Fibroblast of pulmonary artery (primary cell): ENCODE measurements around the gene R3HDM2.

Experiments
- DNase-seq: peaks from one replicate; pipeline ENCODE4 v3.0.0-alpha.2; 2010; ENCODE audit warnings: low read depth
- H3K4me3 ChIP-seq: replicated peaks from 2 replicates; pipeline ENCODE4 v1.5.1; 2011; ENCODE audit warnings: low read depth, mild to moderate bottlenecking, control low read depth, low read length, moderate library complexity
- CTCF ChIP-seq: IDR thresholded peaks from 2 replicates; pipeline ENCODE4 v1.5.1; 2011; ENCODE audit warnings: mild to moderate bottlenecking, control low read depth, low read length, inconsistent platforms; ENCODE audit errors: missing control alignments

R3HDM2 gene

GRCh38 chr12:57222286-57223190 is 208.3 kb downstream of the R3HDM2 start:
- DNase-seq: no peak
- H3K4me3 ChIP-seq: no peak overlapping the region
- TF ChIP-seq CTCF: no peak

- no peak for TF ChIP-seq CTCF
- no peak overlapping the region for H3K4me3 ChIP-seq
- DNase-seq: no peak
Observed at GRCh38 chr12:57221169-57221917, 209.5 kb downstream of the R3HDM2 start.

GRCh38 chr12:57220770-57221168 is 210.1 kb downstream of the R3HDM2 start:
- no peak overlapping the region for H3K4me3 ChIP-seq
- TF ChIP-seq CTCF: no peak
- DNase-seq: no peak

- H3K4me3 ChIP-seq: no peak overlapping the region
- DNase-seq: no peak
- TF ChIP-seq CTCF: no peak
Observed at GRCh38 chr12:57219993-57220754, 210.7 kb downstream of the R3HDM2 start.

GRCh38 chr12:57219205-57219992 is 211.4 kb downstream of the R3HDM2 start:
- H3K4me3 ChIP-seq: no peak overlapping the region
- no peak for TF ChIP-seq CTCF
- no peak for DNase-seq
